Left colon (tissue), 2 donors: ENCODE results near the gene ETV7. TPM values are rescaled to one million over a fixed set of nuclear protein-coding genes. Genes with fewer than 3 reads are reported as not detected.
"Not testable (repeated sequence)": the region's sequence is repeated elsewhere in the genome, so short reads cannot be mapped to it uniquely, and the experiment has no call there.

ENCODE experiments used
- ATAC-seq: fragments of 200-7000 bp; cut with Tn5 transposase; one replicate; pipeline ENCODE4 v1.9.1; 2020; ENCODE audit warnings: mild to moderate bottlenecking, moderate library complexity
- DNase-seq, 2 donors: peaks; one replicate each; pipeline ENCODE4 v3.0.0-alpha.2; 2020
- intact Hi-C, 2 donors: fragments of 100-400 bp; cut with DNase I in 1 of 2; cut with micrococcal nuclease in 1 of 2; formaldehyde crosslinking; loops; one replicate each; pipeline versions ENCODE4 v1.11.2 to v1.14.0; 2022; cut with DNase I, micrococcal nuclease
- total RNA-seq, 2 donors: library from RNA; stranded (reverse); fragmentation: NEBNext Ultra II Directional; extraction: Animal tissue kit (Norgen Biotek cat#: 25700); gene quantifications; one replicate each; pipeline ENCODE4 v1.2.1, GENCODE V29; 2021
- donor health status: DM: no; HTN: no; CAD: no.
- donor health status: DM: yes; HTN: yes; CAD: no.

The ETV7 gene
- total RNA-seq, 2 donors from 2014 or later, result 3.6 to 8.9 TPM

GRCh38 chr6:36368921-36369865 lies 18.3 kb downstream of the ETV7 start:
- DNase-seq (no peak), ATAC-seq (no peak)
- intact Hi-C loops, result no loop called here

GRCh38 chr6:36368421-36368820 lies 19.0 kb downstream of the ETV7 start:
- DNase-seq, result no peak
- intact Hi-C loops, result no loop called here
- ATAC-seq, result no peak

GRCh38 chr6:36367743-36368142 lies 19.7 kb downstream of the ETV7 start:
- DNase-seq (no peak), ATAC-seq (no peak)
- intact Hi-C loops, result no loop called here

- peak in 1 of 2 donors; percentile 21 for DNase-seq
- intact Hi-C loops, result loop anchor here in 1 of 2 donors (5.0 kb wide), 1 partner anchor 63 kb away; no protein-coding TSS in a partner anchor
- peak; percentile 19 for ATAC-seq
These were observed 22.6 kb downstream of the ETV7 start for GRCh38 chr6:36364669-36365479.

GRCh38 chr6:36364061-36364635 lies 23.3 kb downstream of the ETV7 start:
- DNase-seq, ATAC-seq: not testable (repeated sequence)
- intact Hi-C loops, result loop anchor here in 1 of 2 donors (5.0 kb wide), 1 partner anchor 62 kb away; no protein-coding TSS in a partner anchor

GRCh38 chr6:36363371-36363752 lies 24.1 kb downstream of the ETV7 start:
- ATAC-seq, DNase-seq: not testable (repeated sequence)
- intact Hi-C loops, result loop anchor here in 1 of 2 donors (5.0 kb wide), 1 partner anchor 61 kb away; no protein-coding TSS in a partner anchor

GRCh38 chr6:36362551-36363370 lies 24.7 kb downstream of the ETV7 start:
- intact Hi-C loops, result loop anchor here in 1 of 2 donors (5.0 kb wide), 1 partner anchor 60 kb away; no protein-coding TSS in a partner anchor
- ATAC-seq (no peak), DNase-seq (no peak)

- DNase-seq, result no peak
- intact Hi-C loops, result loop anchor here in 1 of 2 donors (5.0 kb wide), 1 partner anchor 59 kb away; no protein-coding TSS in a partner anchor
- no peak for ATAC-seq
These were observed 26.4 kb downstream of the ETV7 start for GRCh38 chr6:36361071-36361470.

GRCh38 chr6:36360241-36361054 lies 27.0 kb downstream of the ETV7 start:
- peak; percentile 95 for ATAC-seq
- DNase-seq, result peak; percentile 65 to 86
- intact Hi-C loops, result loop anchor here in 1 of 2 donors (5.0 kb wide), 1 partner anchor 58 kb away; no protein-coding TSS in a partner anchor

GRCh38 chr6:36358226-36358915 lies 29.1 kb downstream of the ETV7 start:
- intact Hi-C loops, result loop anchor here in 1 of 2 donors (5.0 kb wide), 1 partner anchor 56 kb away; no protein-coding TSS in a partner anchor
- no peak for ATAC-seq
- DNase-seq, result no peak

- intact Hi-C loops, result loop anchor here in 1 of 2 donors (5.0 kb wide), 1 partner anchor 56 kb away; no protein-coding TSS in a partner anchor
- peak; percentile 55 for ATAC-seq
- DNase-seq, result no peak
These were observed 29.6 kb downstream of the ETV7 start for GRCh38 chr6:36357872-36358225.

- ATAC-seq (no peak), DNase-seq (no peak)
- intact Hi-C loops, result loop anchor here in 1 of 2 donors (5.0 kb wide), 1 partner anchor 54 kb away; no protein-coding TSS in a partner anchor
These were observed 31.6 kb downstream of the ETV7 start for GRCh38 chr6:36355819-36356218.

GRCh38 chr6:36353411-36353915 lies 34.0 kb downstream of the ETV7 start:
- DNase-seq (no peak), ATAC-seq (no peak)
- intact Hi-C loops, result no loop called here

- no peak for ATAC-seq
- intact Hi-C loops, result no loop called here
These were observed 34.9 kb downstream of the ETV7 start for GRCh38 chr6:36352477-36353157.

GRCh38 chr6:36350681-36351571 lies 36.5 kb downstream of the ETV7 start:
- intact Hi-C loops, result no loop called here
- peak; percentile 40 for ATAC-seq
- no peak for DNase-seq

More at GRCh38 chr6:36352477-36353157, 34.9 kb downstream of the ETV7 start:
- DNase-seq, result no peak
